ENCODE results near the gene EPAS1.
"Not testable (repeated sequence)": the region's sequence is repeated elsewhere in the genome, so short reads cannot be mapped to it uniquely, and the experiment has no call there.

The EPAS1 gene

DNA sequence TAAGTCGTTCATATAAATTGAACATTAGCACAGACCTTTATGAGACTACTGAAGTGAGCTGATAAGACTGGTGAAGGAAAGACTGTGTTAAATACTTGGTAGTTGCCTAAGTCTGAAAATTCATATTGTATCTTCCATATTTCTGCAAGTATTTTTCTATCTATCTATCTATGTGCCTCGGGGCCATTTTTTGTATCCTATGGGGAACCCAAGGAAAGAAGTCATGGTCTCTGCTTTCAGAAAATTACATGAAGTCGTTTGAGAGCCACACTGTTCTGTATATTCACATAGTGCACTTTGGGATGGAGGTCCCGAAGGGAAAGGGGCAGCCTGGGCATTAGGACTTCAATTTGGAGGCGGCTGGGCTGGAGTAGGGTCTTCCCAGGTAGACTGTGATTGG, 89.6 kb downstream of the EPAS1 start:
- no peak for DNase-seq

GRCh38 chr2:46387292-46387691, 90.1 kb downstream of the EPAS1 start:
- DNase-seq = no peak

- DNase-seq = no peak
Observed at GRCh38 chr2:46387886-46388515, 90.8 kb downstream of the EPAS1 start.

- no peak for DNase-seq
Observed at GRCh38 chr2:46388881-46389280, 91.7 kb downstream of the EPAS1 start.

DNA sequence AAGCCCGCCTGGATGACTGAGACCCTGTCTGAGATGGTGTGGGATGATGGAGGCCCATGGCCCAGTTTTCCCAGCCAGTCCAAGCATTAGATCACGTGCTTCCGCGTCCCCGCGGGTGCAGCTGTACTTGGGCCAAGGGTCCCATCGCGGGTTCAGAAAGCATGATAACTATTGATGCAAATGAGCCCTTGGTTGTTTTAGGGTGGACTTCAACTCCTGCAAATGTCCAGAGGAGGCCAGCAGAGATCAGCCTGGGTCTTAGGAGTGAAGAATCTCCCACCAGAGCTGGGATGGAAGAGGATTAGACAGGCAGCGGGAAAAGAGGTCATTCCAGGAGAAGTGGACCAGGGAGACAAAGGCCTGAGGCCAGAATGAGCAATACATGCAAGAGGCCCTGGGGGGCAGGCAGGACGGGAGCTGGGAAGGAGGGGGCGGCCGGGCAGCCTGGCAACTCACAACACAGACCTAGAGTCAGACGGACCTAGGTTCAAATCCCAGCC, 92.3 kb downstream of the EPAS1 start:
- DNase-seq = no peak

DNA sequence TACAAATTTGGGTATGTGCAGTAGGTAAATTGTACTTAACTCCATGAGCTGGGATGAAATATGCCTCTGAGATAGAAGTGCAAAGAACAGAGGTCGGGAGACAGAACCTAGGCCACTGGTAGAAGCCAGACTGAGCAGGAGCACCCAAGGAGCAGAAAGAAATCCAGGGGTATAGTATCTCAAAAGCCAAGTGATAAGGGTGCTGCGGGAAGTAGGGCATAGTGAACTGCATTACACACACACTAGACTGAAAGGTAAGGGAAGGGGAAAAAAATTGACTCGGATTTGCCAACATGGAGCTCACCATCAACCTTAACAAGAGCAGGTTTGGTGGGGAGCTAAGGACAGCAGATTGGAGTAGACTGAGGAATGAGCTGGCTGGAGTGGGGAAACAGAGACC, 92.8 kb downstream of the EPAS1 start:
- DNase-seq = no peak

GRCh38 chr2:46390901-46391395, 93.7 kb downstream of the EPAS1 start:
- DNase-seq = no peak

- DNase-seq = no peak
Observed at GRCh38 chr2:46392561-46393346, 95.5 kb downstream of the EPAS1 start.

DNA sequence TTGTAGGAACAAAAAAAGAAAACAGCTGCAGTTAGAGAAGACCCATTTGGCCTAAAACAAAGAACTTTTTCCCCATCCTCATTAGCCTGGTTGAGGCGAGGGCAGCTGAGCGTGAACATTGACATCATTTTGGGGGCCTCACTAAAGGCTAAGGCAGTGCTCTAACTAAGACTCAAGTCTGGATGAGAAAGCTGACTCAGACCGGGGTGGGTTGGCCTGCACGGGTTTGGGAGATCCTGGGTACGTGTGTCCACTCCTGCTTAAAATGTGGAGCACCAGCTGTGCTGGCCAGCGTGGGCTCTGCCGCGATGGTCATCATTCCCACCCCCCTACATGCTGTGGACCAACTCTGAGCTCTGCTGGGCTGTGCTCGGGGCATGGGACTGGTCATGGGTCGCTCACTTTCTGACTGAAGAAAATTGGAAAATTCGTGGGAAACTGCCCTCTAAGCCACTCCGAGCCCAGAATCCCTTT, 96.2 kb downstream of the EPAS1 start:
- DNase-seq = no peak

- DNase-seq = no peak
Observed at GRCh38 chr2:46393865-46394264, 96.7 kb downstream of the EPAS1 start.

DNA sequence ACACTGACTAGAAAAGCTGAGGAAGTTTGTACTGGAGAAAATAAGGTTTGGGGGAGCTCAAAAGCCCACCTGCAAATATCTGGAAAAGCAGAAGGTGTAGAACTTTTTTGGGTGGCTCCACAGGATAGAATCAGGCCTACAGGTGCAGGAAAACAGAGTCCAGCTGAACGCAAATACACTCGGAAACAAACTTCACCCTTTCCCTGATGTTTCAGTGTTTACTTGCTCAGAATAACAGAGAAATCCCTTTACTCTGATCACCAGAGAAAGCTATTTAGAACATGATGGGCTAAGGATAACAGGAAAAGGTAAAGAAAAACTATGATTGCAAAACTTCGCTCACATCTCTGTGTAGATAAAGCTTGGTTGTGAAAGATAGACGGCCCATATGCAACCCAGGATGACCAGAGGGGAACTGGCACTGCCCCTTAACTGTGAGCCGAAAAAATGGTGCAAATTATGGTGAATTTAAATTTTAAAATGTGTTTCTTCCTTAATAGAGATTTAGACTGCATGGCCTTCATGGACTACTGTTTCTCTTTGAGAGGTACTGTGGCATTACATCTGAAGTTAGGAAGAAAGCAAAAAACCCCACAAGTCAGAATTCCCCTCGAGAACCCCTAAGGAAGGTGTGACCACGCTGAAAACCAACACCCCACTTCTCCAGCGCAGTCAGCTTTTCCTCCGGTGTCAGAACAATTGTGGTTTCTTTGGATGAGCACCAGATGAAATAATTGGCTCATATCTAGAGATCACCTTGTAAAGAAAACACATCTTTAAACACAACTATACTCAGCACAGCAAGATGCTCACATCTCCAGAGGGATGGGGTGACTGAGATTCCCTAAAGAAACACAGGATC, 97.7 kb downstream of the EPAS1 start:
- no peak for DNase-seq

DNA sequence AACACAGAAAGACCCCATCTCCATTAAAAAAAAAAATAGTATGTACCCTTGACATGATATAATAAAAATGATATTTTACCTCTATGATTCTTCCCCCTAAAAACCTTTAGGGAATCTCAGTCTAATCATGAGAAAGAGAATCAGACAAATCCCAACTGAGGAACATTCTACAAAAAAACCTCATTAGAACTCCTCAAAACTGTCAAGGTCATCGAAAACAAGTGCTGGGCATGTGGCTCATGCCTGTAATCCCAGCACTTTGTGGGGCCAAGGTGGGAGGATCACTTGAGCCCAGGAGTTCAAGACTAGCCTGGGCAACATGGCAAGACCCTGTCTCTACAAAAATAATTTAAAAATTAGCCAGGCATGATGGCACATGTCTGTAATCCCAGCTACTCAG, 98.5 kb downstream of the EPAS1 start:
- not testable (repeated sequence) for DNase-seq

- DNase-seq = no peak
Observed at GRCh38 chr2:46400016-46400415, 102.8 kb downstream of the EPAS1 start.

DNA sequence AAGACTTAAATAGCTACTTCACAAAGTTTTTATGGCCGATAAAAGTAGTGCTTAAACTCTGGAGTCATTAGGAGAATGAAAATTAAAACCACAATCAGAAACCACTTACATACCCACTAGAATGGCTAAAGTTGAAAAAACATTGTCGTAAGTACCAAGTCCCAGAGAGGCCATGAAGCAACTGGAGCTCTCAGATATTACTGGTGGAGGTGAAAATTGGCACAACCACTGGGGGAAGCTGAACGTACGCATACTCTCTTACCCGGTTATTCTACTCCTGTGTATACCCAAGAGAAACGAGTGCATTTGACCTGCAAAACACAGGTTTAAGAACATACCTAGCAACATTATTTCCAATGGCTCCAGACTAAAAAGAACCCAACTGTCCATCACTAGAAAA, 105.7 kb downstream of the EPAS1 start:
- no peak for DNase-seq

GRCh38 chr2:46404181-46404759, 107.1 kb downstream of the EPAS1 start:
- DNase-seq = no peak

- DNase-seq = no peak
Observed at GRCh38 chr2:46407852-46408455, 110.7 kb downstream of the EPAS1 start.

DNA sequence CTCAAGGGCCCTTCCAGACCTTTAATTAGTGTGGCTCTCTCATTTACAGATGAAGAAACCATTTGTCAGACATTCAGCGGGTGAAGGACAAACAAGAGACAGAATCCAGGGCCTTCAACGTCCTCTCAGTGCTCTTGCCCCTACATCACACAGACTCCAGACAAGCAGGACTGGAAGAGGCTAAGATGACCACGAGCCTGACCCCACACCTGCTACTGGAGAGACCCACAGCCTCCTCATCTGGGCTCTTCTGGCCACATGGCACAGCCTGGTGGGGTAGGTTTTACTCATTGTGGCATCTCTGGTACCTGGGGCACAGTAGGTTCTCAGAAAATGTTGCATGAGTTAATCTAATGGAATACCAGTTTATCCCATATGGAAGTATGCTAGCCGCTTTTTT, 112.5 kb downstream of the EPAS1 start:
- DNase-seq = no peak

GRCh38 chr2:46410273-46411244, 113.4 kb downstream of the EPAS1 start:
- DNase-seq = no peak

DNA sequence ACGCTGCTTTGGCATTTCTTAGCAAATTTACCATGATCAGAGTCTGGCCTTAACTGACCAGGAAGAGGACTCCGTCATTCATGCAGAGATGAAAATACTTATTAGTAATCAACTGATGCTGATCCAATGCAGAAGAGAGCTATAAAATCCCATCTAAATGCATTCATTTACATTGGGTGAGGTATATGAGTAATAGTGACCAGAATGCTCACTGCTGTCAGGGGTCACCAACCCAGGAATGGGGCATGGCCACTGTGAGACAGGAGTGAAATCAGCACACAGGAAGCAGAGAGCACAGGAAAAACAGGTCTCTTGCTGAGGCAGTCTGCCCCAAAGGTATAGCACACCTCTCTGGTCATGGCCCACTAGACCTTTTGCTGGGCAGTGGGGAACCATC, 114.0 kb downstream of the EPAS1 start:
- no peak for DNase-seq

DNA sequence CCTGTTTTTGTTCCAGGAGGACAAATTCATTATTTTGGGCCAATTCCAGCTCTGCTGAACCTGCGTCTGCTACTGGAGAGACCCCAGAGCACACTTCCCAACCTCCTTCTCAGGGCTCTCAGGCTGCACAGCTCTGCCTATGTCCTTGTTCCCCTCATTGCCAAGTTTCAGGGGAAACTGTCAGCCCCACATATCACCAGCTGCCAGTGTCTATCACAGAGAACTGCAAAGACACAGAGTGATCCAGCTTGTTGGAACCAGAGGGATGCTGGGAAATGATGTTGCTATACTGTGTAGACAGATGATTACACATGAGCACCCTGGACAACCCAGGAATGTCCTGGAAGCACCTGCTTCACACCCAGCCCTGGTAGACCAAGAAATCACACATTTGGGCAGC, 114.8 kb downstream of the EPAS1 start:
- DNase-seq = peak in 1 of 2 experiments; percentile 30

DNA sequence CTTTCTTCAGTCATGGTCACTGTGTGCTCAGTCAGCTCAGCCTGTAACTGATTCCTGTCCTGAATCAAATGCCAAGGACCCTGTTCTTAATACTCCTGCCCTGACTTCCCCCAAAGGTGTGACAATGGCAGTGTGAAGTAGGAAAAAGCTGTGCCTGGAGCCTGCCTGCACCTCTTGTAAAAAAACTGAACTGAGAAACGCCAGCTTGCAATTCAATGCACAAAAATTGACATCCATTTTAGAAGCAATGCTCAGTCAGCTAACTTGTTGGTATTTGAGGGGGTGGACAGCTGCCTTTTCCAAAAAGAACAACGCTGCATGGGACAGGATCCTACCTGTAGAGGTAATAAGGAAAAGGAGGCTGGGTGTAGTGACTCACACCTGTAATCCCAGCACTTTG, 115.9 kb downstream of the EPAS1 start:
- DNase-seq = no peak
